ENCODE data around the gene CFAP53.

The CFAP53 gene

DNA sequence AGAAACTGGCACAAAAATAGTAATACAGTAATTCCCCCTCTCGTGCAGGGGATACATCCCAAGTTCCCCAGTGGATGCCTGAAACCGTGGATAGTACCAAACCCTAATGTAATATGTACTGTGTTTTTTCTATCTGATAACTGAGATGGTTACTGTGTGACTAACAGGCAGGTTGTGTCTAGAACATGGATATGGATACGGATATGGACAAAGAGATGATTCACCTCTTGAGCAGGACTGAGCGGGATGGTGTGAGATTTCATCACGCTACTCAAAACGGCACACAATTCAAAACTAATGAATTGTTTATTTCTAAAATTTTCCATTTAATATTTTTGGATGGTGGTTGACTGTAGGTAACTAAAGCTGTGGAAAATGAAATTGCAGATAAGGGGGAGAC lies 11.6 kb upstream of the CFAP53 start:
- CTCF ChIA-PET = no interaction called here
- TF ChIP-seq, protein P1, sequence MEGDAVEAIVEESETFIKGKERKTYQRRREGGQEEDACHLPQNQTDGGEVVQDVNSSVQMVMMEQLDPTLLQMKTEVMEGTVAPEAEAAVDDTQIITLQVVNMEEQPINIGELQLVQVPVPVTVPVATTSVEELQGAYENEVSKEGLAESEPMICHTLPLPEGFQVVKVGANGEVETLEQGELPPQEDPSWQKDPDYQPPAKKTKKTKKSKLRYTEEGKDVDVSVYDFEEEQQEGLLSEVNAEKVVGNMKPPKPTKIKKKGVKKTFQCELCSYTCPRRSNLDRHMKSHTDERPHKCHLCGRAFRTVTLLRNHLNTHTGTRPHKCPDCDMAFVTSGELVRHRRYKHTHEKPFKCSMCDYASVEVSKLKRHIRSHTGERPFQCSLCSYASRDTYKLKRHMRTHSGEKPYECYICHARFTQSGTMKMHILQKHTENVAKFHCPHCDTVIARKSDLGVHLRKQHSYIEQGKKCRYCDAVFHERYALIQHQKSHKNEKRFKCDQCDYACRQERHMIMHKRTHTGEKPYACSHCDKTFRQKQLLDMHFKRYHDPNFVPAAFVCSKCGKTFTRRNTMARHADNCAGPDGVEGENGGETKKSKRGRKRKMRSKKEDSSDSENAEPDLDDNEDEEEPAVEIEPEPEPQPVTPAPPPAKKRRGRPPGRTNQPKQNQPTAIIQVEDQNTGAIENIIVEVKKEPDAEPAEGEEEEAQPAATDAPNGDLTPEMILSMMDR (conservative IDR thresholded peaks at IDR 0.05; ENCODE audit: low read depth) = no peak
- no peak overlapping the region for H3K27ac ChIP-seq
- DNase-seq (ENCODE audit: low spot score) = peak; percentile 72
- POLR2A ChIA-PET (ENCODE audit: low non-redundant PET) = no interaction called here

DNA sequence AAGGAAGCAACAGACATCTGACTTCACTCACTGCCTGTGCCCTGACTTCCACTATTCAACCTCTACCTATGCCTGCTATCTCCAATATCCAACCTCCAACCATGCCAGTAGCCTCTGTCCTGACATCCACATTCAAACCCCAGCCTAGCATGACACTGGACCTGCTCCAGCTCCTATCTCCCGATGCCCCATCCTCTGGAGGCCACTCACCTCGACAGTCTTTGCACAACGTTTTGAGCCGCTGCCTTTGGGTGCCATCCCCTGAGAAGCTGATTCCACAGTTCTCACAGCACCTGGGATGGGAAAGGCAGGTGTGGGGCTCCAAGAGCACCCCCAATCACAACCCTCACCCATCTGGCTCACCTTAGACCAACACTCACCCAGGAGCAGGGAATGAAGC lies 10.2 kb upstream of the CFAP53 start:
- ChIA-PET POLR2A (ENCODE audit: low non-redundant PET) (no interaction called here), CTCF (interaction anchor here (0.7 kb wide), 1 partner anchor 131 kb away, joined by 3 read pairs; no protein-coding TSS in a partner anchor)
- DNase-seq (ENCODE audit: low spot score) = no peak
- H3K27ac ChIP-seq = peak overlapping the region; percentile 39
- TF ChIP-seq, protein P1 (conservative IDR thresholded peaks at IDR 0.05; ENCODE audit: low read depth) = no peak

DNA sequence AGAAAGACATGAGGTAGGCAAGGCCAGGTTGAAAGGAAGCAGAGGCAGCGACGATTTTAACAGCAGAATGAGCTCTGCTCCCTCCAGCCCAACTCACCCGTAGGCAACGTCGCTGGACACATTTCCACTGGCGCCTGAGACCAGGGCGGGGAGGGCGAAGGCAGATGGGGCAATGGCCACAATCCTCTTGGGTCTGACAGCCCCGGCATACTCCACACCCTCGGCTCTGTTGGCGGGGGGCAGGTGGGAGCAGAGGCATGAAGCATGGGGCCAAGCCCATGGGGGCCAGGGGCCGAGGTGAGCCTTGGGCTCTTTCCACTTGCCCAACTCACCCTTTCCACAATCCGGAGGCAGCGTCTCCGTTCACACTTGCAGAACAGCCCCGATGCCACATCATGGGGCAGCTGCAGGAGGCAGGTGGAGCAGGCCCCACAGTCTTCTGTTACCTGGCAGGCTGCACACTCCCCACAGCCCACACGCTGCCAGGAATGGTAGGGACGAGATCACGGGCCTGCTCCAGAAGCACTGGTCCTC lies 9.3 kb upstream of the CFAP53 start:
- ChIA-PET CTCF (interaction anchor here (0.7 kb wide), 1 partner anchor 132 kb away, joined by 3 read pairs; no protein-coding TSS in a partner anchor), POLR2A (ENCODE audit: low non-redundant PET) (no interaction called here)

DNA sequence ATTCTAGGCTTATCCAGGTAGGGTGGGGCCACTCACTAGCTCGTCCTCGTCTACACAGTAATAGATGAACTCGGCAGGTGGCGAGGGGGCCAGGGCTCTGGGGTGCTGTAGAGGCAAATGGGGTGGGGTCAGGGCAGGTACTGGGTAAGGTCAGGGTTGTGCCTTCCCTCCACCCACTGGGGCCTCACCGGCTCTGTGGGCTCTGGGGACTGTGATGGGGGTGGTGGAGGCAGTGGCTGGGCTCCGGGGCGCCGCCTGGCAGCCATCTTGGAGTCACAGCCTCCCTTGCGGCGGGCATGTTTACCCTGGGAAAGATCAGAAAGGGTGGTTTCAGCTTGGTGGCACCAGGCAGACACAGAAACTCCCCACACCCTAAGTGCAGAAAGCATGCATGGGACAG lies 8.6 kb upstream of the CFAP53 start:
- no peak for DNase-seq (ENCODE audit: low spot score)
- no peak overlapping the region for H3K27ac ChIP-seq
- ChIA-PET CTCF (no interaction called here), POLR2A (ENCODE audit: low non-redundant PET) (no interaction called here)
- TF ChIP-seq, protein P1 (conservative IDR thresholded peaks at IDR 0.05; ENCODE audit: low read depth) = no peak

More for the DNA sequence above, 9.3 kb upstream of the CFAP53 start:
- TF ChIP-seq, protein P1 (conservative IDR thresholded peaks at IDR 0.05; ENCODE audit: low read depth) = no peak
- no peak for DNase-seq (ENCODE audit: low spot score)
- H3K27ac ChIP-seq = no peak overlapping the region

DNA sequence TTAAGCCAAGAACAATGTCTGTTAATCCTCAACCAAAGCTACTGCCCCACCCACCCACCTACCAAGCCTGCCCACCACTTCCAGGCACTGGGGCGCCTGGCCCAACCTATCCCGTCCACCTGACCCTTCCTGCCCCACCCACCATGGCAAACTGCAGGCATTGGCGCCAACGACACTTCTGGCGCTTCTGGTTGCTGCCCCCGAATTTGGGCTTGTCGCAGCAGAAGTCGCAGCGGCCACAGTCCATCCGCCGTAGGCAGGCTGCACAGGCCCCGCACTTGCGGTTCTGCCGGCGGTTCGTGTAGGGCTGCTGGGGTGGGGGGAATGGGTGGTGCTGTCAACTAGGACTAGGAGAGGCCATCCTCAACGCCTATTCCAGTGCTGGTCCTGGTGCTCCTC lies 7.7 kb upstream of the CFAP53 start:
- DNase-seq (ENCODE audit: low spot score) = no peak
- H3K27ac ChIP-seq = no peak overlapping the region
- TF ChIP-seq, protein P1 (conservative IDR thresholded peaks at IDR 0.05; ENCODE audit: low read depth) = no peak
- CTCF ChIA-PET = no interaction called here
- POLR2A ChIA-PET (ENCODE audit: low non-redundant PET) = no interaction called here

DNA sequence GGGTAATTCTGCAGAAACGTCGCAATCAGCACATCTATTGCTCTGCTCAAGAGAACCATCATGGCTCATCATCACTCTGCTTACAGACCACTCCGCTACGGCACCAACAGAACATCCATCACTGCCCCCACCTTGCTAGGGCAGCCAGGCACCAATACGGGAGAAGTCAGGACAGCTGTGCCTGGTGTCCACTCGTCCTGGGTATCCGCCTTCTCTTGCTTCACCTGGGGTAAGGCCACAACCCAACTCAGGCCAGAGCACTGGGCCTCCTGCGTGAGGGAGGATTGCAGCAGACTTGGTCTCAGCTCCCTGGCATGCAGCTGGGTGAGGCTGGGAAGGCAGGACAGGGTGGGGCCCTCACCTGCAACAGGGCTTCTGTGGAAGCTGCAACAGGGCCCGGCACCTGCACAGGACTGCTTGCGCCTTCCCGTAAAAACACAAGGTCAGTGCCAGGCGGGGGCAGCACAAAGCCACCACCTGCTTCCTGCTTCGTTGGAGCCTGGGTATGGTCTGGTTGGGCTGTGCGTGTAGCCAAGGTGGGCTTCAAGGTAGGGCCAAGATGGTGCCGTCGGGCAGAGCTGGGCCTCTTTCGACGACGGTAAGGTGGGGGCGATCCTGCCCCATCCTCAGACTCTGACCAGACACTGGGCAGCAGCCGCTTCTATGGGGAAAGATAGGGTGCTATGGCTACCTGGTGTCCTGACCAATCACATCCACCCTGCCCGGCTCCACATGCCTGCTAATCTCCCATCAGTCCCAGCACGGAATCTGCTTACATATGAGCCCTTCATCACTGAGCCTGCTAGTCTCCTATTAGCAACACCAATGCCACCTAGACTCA lies 7.1 kb upstream of the CFAP53 start:
- DNase-seq (ENCODE audit: low spot score) = no peak
- TF ChIP-seq, protein P1 (conservative IDR thresholded peaks at IDR 0.05; ENCODE audit: low read depth) = no peak
- ChIA-PET CTCF (no interaction called here), POLR2A (ENCODE audit: low non-redundant PET) (no interaction called here)
- peak overlapping the region; percentile 24 for H3K27ac ChIP-seq
